Endodermal cell (in vitro differentiated cells): Measurements from ENCODE around the gene NR6A1. TPM values are rescaled to one million over a fixed set of nuclear protein-coding genes. Genes with fewer than 3 reads are reported as not detected.

ENCODE experiments used
- DNase-seq: peaks from one replicate; pipeline ENCODE4 v3.0.0-alpha.2; 2017
- H3K27ac ChIP-seq: 2 replicates; pipeline ENCODE4 v1.5.1; 2013; ENCODE audit warnings: mild to moderate bottlenecking, low read depth, low read length, moderate library complexity
- H3K27me3 ChIP-seq: 2 replicates; pipeline ENCODE4 v1.6.1; 2013; ENCODE audit warnings: mild to moderate bottlenecking, low read length, moderate library complexity; ENCODE audit not compliant: insufficient read depth, control insufficient read depth, poor library complexity, severe bottlenecking
- H3K36me3 ChIP-seq: 2 replicates; pipeline ENCODE4 v1.7.0; 2013; ENCODE audit warnings: mild to moderate bottlenecking, low read length, moderate library complexity; ENCODE audit not compliant: control insufficient read depth, insufficient read depth
- H3K4me1 ChIP-seq: one replicate; pipeline ENCODE4 v1.7.0; 2013; ENCODE audit warnings: low read length; ENCODE audit not compliant: control insufficient read depth, insufficient read depth
- H3K4me3 ChIP-seq: 2 replicates; pipeline ENCODE4 v1.5.1; 2013; ENCODE audit warnings: mild to moderate bottlenecking, low read length, moderate library complexity
- H3K9ac ChIP-seq: 2 replicates; pipeline ENCODE4 v1.6.1; 2013; ENCODE audit warnings: mild to moderate bottlenecking, low read length, moderate library complexity; ENCODE audit not compliant: poor library complexity, severe bottlenecking; ENCODE audit errors: extremely low read depth
- H3K9me3 ChIP-seq: 2 replicates; pipeline ENCODE4 v1.6.1; 2013; ENCODE audit warnings: mild to moderate bottlenecking, low read length, moderate library complexity; ENCODE audit not compliant: control insufficient read depth
- H3K27ac Mint-ChIP-seq: 2 replicates; pipeline ENCODE4 v1.8.0; 2020; ENCODE audit warnings: mixed read lengths
- H3K27me3 Mint-ChIP-seq: 2 replicates; pipeline ENCODE4 v1.8.0; 2021; ENCODE audit warnings: mild to moderate bottlenecking, mixed read lengths; ENCODE audit not compliant: insufficient read depth
- H3K36me3 Mint-ChIP-seq: 2 replicates; pipeline ENCODE4 v1.8.0; 2020; ENCODE audit warnings: low read depth, mixed read lengths
- H3K4me1 Mint-ChIP-seq: 2 replicates; pipeline ENCODE4 v1.8.0; 2020; ENCODE audit warnings: mixed read lengths
- H3K4me3 Mint-ChIP-seq: 2 replicates; pipeline ENCODE4 v1.8.0; 2020; ENCODE audit warnings: mild to moderate bottlenecking, moderate library complexity, mixed read lengths
- H3K9me3 Mint-ChIP-seq: 2 replicates; pipeline ENCODE4 v1.8.0; 2020; ENCODE audit warnings: mild to moderate bottlenecking, mixed read lengths
- CTCF ChIP-seq: fragments of 200-600 bp; sonication (generic); conservative IDR thresholded peaks from 2 replicates; pipeline ENCODE4 v1.5.0; 2021; ENCODE audit warnings: antibody characterized with exemption, mild to moderate bottlenecking
- WGBS, 2 experiments: methylation state at CpG; one replicate each; pipeline versions ENCODE4 v1.1.5 to v1.1.7; 2013; ENCODE audit warnings: missing lambda C conversion rate in 2 of 2, mixed read lengths in 1 of 2; ENCODE audit not compliant: insufficient coverage in 1 of 2, insufficient read length in 1 of 2; 5-methylcytosine and 5-hydroxymethylcytosine counted together
- total RNA-seq, 2 donors: library from RNA; stranded (reverse); fragmentation: NEBNext Ultra II Directional in 1 of 2; extraction: Animal tissue kit (Norgen Biotek cat#: 25700) in 1 of 2; gene quantifications; 2 replicates in 1 of 2; 3 replicates in 1 of 2; pipeline ENCODE4 v1.2.1, GENCODE V29; 2021

Gene NR6A1
- total RNA-seq, 2 donors from 2014 or later = 168 to 206 TPM

DNA sequence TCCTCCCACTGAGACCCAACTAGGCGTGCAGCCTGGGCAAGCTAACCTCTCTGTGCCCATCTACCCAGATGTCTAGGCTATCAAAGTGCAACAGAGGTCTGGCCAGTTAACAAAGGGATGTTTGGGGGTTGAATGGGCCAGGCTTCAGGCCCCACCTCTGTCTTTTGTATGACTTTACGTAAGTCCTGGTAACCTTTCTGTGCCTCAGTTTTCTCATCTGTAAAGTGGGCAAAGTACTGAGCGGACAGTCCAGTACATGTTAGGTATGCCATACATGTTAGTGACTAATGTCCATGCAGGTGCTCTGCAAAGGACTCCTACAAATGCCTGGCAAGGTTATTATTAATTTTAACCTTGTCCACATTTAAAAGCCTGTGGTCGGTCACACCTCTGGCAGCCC is 277.9 kb downstream of the NR6A1 start:
- H3K27ac Mint-ChIP-seq = no peak overlapping the region
- Histone ChIP-seq H3K4me1 (no peaks in the 10 kb centered on the region), H3K9ac (no peak overlapping the region), H3K27ac (no peak overlapping the region), H3K36me3 (no peaks in the 10 kb centered on the region), H3K27me3 (no peaks in the 10 kb centered on the region), H3K4me3 (no peak overlapping the region), H3K9me3 (no peaks in the 10 kb centered on the region)
- H3K9me3 Mint-ChIP-seq = no peaks in the 10 kb centered on the region
- peaks cover 27% of the 10 kb centered on the region for H3K27me3 Mint-ChIP-seq
- no peak overlapping the region for H3K4me3 Mint-ChIP-seq
- DNase-seq = no peak
- H3K4me1 Mint-ChIP-seq = no peaks in the 10 kb centered on the region
- TF ChIP-seq CTCF = no peak
- WGBS, 2 experiments = 89% methylated on average over 3 to 4 of the region's 4 CpGs
- H3K36me3 Mint-ChIP-seq = no peaks in the 10 kb centered on the region

DNA sequence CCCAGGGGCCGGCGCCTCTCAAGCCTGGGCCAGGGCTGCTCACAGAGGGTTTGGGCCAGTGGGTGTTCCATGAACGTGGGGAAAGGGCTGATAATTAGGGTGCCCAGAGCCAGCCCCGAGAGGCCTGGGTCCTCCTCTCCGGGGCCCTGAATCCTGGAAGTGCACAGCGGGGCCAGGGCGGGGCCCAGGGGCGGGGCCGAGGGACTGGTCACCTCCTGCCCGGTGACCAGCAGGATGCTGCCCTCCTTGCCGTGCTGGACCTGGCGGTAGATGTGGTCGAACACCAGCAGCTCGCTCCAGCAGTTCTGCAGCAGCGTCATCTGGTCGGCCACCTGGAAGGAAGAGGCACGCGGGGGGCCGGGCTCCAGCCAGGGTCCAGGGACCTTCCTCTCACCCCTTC is 278.3 kb downstream of the NR6A1 start:
- H3K36me3 ChIP-seq = no peaks in the 10 kb centered on the region
- Mint-ChIP-seq H3K4me1 (no peaks in the 10 kb centered on the region), H3K27me3 (peaks cover 29% of the 10 kb centered on the region), H3K27ac (no peak overlapping the region), H3K36me3 (no peaks in the 10 kb centered on the region), H3K9me3 (no peaks in the 10 kb centered on the region), H3K4me3 (no peak overlapping the region)
- no peak overlapping the region for H3K9ac ChIP-seq
- no peak overlapping the region for H3K27ac ChIP-seq
- H3K4me3 ChIP-seq = no peak overlapping the region
- H3K9me3 ChIP-seq = no peaks in the 10 kb centered on the region
- H3K27me3 ChIP-seq = no peaks in the 10 kb centered on the region
- DNase-seq = no peak
- 85 to 93% methylated on average over 9 to 19 of the region's 19 CpGs for WGBS, 2 experiments
- no peak for TF ChIP-seq CTCF
- no peaks in the 10 kb centered on the region for H3K4me1 ChIP-seq

DNA sequence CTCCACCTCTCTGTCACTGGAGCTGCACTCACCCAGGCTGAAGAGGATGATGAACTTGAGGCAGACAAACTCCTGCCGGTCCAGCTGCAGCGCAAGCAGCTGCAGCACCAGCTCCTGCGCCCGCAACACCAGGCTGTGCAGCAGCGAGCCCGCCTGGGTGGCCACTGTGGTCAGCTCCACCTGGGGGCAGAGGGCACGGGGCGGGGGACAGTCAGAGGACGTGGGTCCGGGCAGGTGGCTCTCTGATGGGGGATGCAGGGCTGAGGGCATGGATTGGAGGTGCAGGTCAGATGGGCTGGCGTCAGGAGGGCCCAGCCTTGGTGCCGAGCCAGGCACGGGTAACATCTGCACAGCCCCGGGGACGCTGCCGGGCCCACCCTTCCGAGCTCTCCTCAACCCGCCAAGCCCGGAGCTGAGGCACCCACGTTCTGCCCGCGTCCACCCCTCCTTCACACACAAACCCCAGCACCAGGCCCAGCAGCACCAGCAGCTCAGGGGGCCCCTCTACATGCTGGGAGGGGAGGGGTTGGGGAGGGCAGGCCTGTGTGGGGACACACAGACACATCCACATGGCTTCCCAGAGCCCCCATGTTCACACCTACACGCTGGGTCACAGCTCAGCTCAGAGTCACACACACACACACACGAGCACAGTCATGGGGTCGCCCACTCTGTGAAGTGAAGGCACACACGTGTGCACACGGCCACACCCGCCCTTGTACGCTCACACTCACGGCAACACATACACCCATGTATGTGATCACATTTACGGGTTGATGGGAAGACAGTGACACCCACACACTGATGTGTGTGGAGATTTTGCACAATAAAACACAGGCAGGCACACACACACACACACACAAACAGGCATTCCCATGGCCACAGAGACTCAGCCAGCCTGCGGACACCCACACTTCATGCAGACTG is 279.8 kb downstream of the NR6A1 start:
- Histone ChIP-seq H3K4me3 (no peak overlapping the region), H3K9me3 (no peaks in the 10 kb centered on the region), H3K9ac (no peak overlapping the region), H3K27me3 (no peaks in the 10 kb centered on the region), H3K27ac (no peak overlapping the region), H3K4me1 (no peaks in the 10 kb centered on the region), H3K36me3 (no peaks in the 10 kb centered on the region)
- Mint-ChIP-seq H3K9me3 (no peaks in the 10 kb centered on the region), H3K4me3 (no peak overlapping the region), H3K4me1 (peaks cover 2% of the 10 kb centered on the region), H3K36me3 (no peaks in the 10 kb centered on the region), H3K27ac (no peak overlapping the region), H3K27me3 (peaks cover 38% of the 10 kb centered on the region)
- DNase-seq = no peak
- no peak for TF ChIP-seq CTCF
- 91 to 95% methylated on average over 7 to 28 of the region's 32 CpGs for whole genome bisulfite sequencing, 2 experiments
